PC-9 (cell line): ENCODE data around the gene VAV3.

ENCODE experiments used
- EZH2 ChIP-seq: fragments of 200-600 bp; sonication (generic); IDR thresholded peaks from 2 replicates; pipeline ENCODE4 v1.8.0; 2017; ENCODE audit warnings: antibody characterized with exemption, low read depth
- TF ChIP-seq, protein P1 (sequence below): fragments of 200-600 bp; sonication (generic); conservative IDR thresholded peaks from 2 replicates; pipeline ENCODE4 v1.6.1; 2017; ENCODE audit warnings: mixed run types, antibody characterized with exemption, mild to moderate bottlenecking, moderate library complexity

GRCh38 chr1:108007070-108007469 is 42.1 kb upstream of the VAV3 start:
- TF ChIP-seq, protein P1, sequence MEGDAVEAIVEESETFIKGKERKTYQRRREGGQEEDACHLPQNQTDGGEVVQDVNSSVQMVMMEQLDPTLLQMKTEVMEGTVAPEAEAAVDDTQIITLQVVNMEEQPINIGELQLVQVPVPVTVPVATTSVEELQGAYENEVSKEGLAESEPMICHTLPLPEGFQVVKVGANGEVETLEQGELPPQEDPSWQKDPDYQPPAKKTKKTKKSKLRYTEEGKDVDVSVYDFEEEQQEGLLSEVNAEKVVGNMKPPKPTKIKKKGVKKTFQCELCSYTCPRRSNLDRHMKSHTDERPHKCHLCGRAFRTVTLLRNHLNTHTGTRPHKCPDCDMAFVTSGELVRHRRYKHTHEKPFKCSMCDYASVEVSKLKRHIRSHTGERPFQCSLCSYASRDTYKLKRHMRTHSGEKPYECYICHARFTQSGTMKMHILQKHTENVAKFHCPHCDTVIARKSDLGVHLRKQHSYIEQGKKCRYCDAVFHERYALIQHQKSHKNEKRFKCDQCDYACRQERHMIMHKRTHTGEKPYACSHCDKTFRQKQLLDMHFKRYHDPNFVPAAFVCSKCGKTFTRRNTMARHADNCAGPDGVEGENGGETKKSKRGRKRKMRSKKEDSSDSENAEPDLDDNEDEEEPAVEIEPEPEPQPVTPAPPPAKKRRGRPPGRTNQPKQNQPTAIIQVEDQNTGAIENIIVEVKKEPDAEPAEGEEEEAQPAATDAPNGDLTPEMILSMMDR: no peak
- TF ChIP-seq EZH2: no peak
